ENCODE results near the gene LYRM2.
A peak's percentile ranks its signal among the peaks of the same experiment; 100 is the strongest.

The LYRM2 gene, protein sequence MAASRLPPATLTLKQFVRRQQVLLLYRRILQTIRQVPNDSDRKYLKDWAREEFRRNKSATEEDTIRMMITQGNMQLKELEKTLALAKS

DNA sequence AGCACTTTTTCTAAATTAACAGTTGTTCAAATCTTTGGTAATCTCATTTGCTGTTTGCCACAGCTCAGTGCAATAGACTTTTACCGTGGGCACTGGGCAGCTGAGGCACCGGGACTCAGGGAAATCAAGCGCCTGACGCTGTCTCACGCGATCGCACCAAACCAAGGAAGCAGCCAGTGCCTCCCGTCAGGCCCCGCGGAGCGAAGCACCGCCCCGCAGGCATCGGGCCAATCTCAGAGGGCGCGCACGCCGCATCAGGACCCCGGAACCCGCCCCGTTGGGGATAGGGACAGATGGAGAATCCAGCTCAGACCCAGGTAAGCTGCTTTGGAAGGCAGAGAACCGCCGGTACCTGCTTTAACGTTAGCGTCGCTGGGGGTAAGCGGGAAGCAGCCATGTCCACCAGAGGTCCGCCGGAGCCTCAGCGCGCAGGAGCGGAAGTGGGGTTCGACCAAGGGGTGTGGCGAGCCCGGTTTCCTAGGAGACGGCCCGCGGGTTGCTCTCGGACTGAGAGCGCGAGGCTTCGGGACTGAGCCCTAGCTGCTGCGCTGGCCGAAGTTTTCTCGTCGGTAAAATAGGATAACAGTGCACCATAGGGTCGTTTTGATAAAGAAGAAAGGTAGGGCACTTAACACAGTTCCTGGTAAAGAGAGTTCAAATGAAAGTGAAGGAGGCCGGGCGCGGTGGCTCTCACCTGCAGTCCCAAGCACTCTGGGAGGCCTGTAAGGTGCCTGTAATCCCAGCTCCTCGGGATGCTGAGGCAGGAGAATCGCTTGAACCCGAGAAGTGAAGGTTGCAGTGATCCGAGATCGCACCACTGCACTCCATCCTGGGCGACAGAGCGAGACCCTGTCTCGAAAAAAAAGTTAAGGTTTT lies at the start of gene LYRM2:
LYRM2 (minus strand) TSS at position 428 of the 876 bp plus-strand sequence; CDS start at position 397, 31 bp downstream.
- peak; percentile 81 for DNase-seq (ENCODE audit: low read depth)

DNA sequence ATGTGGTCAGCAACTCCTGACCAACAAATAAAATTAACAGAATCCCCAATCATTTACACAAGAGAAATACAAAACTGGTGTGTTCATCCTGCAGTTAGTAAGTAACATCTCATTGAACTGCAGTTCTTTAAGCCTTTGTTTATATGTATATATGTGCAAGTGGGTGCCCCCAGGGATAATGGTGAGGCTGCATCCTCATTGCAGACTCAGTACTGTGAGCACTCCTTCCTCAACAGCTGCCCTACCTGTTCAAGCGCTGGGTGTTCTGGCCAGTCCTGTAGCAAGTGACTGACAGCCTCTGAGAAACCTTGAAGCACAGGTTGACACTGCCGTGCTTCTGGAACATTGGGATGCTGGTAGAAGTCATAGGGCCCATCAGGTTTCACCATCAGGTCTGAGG lies 49.8 kb upstream of the LYRM2 start:
- no peak for DNase-seq (ENCODE audit: low read depth)

DNA sequence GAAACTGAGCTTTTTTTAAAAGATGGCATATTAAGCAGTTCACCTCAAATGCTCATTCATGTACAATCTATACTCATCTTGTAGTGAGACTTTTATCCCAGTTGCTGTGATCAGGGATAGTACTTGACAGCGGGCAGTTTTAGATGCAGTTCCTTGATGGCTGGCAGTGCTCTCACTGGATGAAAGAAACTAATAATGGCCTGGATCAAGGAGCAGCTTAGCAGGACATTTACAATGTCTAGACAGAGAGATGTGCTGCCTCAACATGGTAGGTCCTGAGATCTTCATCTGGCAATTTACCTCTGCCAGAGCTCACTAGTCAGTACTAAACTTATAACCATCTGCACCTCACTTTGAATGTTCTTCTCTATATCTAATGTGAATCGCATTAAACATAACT lies 46.8 kb upstream of the LYRM2 start:
- DNase-seq (ENCODE audit: low read depth) = no peak

DNA sequence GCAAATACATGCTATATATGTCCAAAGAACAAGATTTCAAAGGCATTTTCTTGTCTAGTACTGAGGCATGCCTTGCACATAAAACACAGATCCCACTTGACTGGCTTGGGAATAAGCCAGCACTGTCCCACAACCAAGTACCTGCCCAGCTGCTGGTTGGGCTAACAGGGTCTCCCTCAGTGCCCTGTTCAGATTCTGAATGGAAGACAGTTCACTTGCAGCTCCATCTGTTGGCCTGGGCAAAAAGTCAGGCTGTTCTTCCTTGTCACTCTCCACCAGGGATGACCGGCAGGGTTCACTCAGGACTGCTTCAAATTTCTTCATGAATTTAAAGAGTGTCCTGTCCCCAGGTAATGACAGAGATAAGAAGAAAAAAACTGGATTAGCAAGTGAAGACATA lies 44.4 kb upstream of the LYRM2 start:
- no peak for DNase-seq (ENCODE audit: low read depth)

DNA sequence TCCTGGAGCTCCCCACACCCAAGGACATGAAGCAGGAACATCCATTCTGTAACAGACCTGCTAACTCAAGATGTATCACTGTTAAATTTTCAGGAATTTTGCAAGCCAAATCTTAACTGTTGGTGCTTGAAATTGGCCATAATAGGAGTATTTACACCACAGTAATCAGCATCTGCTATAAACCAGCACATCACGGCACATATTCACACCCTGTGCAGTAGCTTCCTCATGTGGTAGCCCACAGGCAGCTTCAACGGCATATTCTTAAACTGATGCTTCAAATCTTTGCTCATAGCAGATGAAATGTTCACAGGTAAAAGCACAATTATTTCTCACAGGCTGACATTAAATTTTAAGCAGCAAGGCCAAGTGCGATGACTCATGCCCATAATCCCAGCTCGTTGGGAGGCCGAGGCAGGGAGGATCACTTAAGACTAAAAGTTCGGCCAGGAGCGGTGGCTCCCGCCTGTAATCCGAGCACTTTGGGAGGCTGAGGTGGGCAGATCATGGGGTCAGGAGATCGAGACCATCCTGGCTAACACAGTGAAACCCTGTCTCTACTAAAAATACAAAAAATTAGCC lies 43.5 kb upstream of the LYRM2 start:
- no peak for DNase-seq (ENCODE audit: low read depth)

DNA sequence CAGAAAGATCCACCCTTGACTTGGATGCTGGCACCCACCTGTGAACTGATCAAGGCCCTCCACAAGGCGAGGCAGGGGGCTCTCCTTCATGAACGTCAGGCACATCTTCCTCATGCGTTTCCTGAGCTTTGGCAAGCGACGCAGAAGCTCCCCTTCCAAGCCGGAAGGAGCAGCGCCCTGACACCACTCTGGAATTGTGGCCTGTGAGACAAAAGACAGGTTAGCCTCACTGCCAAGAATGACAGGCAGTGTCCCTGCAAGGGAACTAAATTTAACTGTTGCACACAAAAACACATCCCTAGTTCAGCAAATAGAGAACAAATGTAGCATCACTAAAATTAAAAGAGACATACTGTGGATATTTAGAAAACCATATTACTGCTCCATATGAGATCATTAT lies 42.0 kb upstream of the LYRM2 start:
- DNase-seq (ENCODE audit: low read depth) = no peak

DNA sequence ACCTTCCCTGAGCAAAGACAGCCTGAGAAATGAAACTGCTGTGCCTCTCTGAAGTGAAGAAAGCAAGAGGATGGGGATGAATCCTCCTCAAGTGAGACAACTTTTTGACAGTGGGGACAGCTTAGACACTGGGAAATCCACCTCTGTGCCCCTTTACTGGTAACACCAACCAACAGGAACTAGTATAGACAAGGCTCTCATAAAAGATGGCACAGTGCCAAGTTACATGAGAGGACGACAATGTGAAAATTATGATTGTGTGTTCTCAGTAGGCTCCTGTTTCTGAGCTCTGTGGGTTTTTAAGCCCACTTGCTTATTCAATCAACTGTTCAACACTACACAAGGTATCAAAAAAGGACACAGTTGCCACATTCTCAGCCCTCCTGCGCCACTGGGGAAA lies 41.6 kb upstream of the LYRM2 start:
- DNase-seq (ENCODE audit: low read depth) = no peak

DNA sequence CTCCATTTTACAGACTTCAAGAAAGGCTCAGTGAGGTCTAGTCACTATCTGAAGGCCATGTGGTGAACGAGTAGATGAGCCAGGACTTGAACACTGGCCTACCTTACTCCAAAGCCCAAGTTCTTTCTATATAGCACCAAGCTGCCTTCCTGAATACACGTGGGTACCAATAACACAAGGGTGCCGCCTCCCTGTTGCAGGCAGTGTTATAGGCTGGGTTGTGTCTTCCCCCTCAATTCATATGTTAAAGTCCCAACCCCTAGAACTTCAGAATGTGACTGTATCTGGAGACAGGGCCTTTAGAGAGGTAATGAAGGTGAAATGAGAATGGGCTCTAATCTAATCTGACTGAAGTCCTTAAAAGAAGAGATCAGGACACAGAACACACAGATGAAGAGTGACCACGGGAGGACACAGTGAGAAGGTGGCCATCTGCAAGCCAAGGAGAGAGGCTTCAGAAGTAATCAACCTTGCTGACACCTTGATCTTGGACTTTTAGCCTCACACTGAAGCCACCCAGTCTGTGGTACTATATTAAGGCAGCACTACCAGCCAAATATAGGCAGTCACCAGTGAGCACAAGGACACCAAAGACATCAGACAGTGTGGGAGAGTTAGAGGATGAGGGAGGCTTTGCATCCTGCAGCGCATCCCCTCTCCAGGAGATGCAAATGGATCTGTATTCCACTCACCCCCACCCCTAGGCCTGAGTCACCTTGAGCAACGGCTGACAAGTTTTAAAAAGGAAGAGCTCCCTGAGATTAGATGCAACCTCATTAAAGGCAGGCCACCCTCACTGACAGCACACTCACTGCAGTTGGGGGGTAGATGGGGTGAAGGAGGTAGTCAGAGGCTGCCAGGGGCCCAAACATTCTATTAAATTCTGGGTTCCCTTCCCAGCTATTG lies 40.9 kb upstream of the LYRM2 start:
- no peak for DNase-seq (ENCODE audit: low read depth)

DNA sequence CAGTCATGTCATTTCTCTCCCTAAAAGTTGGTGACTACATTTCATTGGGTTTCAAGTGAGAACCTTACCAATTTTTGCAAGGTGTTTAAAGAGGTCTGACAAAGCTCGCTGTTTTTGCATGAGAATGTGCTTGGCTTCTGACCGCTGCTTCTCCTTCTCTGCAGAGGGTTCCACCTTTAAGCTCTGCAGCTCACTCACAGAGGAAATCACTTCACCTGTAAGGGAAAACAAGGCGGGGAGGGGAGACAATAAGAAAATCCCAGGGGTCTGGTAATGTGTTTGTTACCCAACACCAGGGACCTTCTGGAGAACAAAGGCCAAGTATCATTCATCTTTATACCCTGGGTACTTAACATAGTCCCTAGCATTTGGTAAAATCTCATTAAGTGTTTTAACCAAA lies 40.0 kb upstream of the LYRM2 start:
- no peak for DNase-seq (ENCODE audit: low read depth)

DNA sequence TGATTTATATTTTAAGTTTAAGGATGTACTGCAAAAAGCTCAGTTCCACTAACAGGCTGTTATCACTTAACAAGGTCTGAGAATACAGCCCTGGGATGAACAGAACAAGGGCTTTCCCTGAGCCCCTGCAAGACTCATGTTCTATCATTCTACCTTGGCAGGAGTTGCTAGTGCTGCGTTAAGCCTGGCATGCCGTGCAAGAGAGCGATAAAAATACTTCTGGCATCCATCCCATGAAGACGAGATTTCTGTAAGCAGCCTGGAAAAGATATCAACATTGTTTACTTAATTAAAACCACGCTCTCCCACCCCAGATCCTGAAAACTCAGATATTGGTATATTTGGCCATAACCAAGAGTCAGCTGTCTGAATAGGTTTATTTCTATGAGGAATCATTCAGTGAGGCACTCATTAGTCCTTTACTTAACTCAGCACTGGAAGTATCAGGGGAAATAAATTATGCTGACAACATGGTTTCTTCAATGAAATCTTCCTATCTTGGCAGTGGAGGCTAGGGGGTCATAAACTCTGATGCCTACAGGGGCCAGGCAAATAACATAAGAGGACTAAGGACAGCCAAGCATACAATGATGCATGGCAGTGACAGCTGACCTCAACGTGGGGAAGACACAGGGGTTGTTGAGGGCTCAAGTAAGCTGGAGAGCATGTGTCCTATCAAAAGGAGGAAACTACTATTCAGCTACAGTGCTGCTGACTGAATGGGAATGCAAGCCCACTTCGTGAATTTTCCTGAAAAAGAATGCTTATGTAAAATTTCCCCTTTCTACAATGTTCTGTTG lies 37.6 kb upstream of the LYRM2 start:
- DNase-seq (ENCODE audit: low read depth) = no peak

DNA sequence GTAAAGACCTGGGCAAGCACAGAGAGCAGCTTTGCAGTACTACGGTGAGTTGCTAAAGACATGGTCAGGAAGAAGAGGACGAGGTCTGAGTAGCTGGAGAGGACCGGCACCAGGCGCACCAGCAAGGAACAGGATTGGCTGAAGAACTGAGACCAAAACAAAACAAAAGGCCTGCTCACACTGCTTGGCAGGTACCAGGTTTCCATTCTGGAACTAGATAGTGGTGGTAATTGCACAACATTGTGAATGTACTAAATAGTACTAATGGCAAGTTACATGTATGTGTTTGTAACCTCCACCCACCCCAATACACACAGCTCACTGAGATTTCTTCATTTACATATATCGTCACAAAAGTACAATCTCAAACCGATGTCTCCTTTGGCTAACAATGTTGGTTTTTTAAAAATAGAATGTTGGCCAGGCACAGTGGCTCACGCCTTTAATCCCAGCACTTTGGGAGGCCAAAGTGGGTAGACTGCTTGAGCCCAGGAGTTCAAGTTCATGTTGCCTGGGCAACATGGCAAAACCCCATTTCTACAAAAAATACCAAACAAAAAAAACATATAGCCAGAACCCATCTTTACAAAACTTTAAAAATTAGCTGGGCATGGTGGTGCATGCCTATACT lies 32.5 kb upstream of the LYRM2 start:
- no peak for DNase-seq (ENCODE audit: low read depth)

DNA sequence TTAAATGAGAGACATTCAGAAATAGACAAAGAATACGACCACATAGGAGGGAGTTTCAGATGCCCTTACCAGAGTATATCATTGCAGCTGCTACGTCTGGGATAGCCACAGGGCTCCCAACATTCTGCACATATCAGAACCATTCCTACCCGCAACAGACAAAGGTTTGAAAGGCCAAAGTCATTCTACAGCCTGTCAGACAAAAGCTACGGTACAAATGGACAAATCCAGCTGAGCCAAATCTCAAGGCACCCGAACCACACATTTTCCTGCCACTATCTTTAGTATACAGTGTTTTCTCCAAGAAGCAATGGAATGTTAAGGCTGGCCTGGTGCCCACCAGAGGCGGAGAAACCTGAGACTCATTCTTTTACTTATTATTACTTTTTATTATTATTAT lies 30.5 kb upstream of the LYRM2 start:
- DNase-seq (ENCODE audit: low read depth) = no peak

DNA sequence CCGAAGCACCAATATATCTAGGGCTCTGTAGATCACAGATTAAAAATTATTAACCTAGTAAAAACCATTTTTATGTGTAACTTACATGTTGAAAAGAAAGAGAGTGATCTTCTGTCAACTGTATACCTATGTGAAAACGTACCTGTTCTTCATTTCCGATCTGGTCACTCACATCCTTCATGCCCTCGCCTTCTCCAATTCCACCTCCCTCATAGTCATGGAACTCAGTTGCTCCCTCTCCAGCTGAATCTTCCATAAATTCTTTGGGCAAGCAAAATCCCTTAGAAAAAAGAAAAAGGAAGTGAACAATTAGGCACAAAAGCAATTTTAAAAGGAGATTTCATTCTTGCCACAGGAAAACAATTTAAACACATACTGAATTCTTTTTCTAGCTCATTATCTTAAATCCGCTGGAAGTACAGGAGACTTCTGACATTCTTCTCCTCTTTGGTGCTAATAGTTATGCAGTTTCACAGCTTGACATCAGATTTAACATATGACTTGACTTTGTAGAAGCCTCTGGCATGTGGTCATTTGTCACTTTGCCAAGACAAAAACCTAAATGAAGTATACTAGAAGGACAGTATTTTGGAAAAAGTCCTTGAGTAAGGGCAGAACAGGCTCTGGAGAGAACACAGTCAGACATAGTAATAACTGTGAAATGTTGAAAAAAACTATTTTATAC lies 29.5 kb upstream of the LYRM2 start:
- DNase-seq (ENCODE audit: low read depth) = no peak

DNA sequence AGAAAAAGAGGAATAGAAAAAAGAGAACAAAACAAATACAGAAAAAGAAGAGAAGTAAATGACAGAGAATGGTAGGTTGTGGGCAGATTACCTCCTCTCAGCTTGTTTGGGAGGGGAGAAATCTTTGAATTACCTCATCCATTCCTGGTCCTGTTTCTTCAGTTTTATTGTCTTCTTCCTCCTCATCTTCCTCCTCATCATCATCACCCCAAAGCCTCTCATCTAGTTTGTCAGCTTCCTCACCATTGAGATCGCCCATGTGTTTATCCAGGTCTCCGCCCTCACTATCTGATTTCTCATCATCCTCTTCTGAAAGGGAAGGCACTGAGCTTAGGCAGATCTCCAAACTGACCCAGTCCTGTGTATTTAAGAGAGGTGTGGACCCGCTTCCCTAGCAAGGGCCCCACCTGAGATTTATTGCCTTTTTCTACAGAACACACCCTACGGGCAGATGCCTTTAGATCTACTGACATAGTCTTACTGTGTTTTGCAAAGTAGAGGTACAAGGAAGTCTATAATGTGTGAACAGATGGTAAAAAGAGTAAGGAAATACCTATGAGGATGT lies 24.2 kb upstream of the LYRM2 start:
- DNase-seq (ENCODE audit: low read depth) = no peak

DNA sequence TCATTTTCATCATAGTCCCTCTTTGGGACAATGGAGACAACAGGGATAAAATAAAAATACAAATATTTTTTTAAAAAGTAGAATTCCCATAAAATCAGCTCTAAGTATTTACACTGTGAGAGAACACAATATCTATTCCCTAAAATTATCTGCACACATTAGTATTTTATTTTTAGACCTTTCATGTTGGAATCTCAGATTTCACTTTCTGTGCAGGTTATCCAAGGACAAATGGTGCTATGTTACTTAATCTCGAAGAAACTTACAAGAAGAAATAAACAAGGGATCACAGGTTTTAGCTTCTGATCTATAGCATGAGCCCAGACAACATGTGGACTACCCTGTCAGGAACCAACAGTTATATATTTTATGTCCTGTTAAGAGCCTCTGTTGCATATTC lies 23.0 kb upstream of the LYRM2 start:
- DNase-seq (ENCODE audit: low read depth) = no peak

DNA sequence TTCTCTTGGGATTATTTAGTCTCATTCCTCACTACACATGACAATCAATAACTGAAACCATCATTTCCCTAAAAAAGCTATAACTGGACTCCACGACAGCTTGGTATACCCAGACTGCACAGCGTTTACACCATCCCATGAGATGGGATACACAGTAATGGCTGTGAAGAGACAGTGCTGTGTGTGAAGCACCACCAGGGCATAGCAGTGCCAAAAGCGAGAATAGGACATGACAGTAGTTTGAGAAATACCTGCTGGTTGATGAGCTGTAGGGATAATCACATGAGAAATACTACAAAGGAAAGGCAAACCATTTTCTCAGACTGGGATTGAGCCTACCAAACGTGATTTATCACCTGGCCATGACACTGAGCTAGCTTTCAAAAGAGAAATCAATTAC lies 22.4 kb upstream of the LYRM2 start:
- no peak for DNase-seq (ENCODE audit: low read depth)

DNA sequence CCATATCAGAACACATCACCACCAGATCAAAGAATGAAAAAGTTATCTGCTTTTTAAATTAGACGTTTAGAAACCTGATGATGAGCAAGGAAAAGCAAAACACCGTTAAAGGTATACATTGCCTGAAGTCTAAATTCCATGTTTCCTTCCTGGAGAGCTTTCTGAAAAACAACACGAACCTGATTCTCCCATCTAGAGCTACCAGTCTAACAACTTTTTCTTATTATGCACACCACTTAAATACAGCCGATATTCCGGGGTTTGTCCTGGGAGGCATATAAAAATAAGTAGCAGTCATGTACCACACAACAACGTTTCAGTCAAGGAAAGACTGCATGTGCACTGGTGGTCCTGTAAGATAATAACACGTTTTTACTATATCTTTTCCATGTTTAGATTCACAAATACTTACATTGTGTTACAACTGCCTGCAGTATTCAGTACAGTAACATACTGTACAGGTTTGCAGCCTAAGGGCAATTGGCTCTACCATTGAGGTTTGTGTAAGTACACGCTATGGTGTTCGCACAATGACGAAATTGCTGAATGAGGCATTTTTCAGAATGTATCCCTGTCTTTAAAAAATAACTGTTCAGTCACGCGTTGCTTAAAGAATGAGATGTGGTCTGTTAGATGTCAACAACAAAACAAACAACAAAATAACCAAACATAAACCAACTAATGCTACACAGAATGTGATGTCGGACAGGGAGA lies 19.1 kb upstream of the LYRM2 start:
- no peak for DNase-seq (ENCODE audit: low read depth)

DNA sequence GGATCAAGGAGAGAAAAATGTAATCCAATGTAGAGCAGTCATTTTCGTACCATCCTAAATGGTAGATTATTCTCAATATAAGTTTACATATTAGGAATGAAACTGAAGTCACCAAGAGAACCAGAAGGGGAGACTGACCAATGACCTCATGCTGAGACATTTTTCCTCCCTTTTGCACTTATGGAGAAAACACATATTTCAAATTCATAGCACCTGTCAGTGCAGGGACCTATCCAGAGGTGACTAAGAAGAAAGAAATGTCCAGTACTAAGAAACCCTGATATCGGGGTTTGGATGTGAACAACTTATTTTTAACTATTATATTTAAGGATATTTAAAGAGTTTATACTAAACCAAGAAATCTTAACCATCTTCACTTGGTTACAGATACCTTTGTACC lies 16.6 kb upstream of the LYRM2 start:
- DNase-seq (ENCODE audit: low read depth) = no peak

DNA sequence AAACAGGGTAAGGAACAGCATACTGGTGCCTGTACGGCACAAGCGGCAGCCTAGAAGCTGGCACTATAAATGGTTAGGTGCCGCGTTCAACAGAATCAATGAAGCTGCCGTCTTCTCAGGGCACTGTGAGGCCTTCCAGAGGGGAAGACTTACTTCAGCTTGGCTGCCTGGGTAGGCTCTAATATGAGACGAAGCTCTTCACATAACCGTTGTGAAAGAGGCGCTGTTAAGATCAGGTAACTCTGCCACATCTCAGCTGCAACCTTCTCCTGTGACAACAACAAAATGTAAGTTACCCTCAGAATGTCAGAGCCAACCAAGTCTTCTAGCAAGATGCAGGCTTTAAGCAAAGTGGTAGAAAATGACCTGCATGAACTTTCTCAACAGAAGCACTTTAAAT lies 12.0 kb upstream of the LYRM2 start:
- no peak for DNase-seq (ENCODE audit: low read depth)

DNA sequence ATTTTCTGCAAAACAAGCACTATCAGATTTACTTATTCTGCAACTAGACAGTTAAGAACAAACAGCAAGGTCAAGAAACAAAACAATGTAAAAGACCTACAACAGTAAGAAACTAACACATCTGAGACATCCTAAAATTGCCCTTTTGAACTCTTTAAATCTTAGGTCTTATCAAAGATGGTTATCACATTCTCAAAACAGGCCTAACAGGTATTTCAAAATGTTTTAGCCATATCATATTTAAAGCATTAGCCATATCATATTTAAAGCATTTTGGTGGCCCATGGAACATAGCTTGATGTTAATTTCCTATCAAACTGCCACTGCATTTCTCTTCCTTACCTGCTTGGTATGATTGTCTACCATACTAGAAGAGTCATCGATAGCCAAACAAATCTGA lies 11.1 kb upstream of the LYRM2 start:
- DNase-seq (ENCODE audit: low read depth) = no peak

Measured in activated T-helper 1 cell treated with Interleukin-2 at 50 U/mL for 16 hours (primary cell).